Bronchial epithelial cell (primary cell): ENCODE measurements around the gene RNF40. TPM values are rescaled to one million over a fixed set of nuclear protein-coding genes. Genes with fewer than 3 reads are reported as not detected.

Source experiments
- DNase-seq: peaks from one replicate; pipeline ENCODE4 v3.0.0-alpha.2; 2010; ENCODE audit warnings: low read depth
- FAIRE-seq: peaks from 2 replicates; lab custom pipeline; 2011; peaks lifted over from hg19 to GRCh38; lab: Jason Lieb, UNC
- H3K27me3 ChIP-seq: 2 replicates; pipeline ENCODE4 v1.5.1; 2011; ENCODE audit warnings: low read length; ENCODE audit not compliant: control insufficient read depth, insufficient read depth
- H3K36me3 ChIP-seq: 2 replicates; pipeline ENCODE4 v1.5.1; 2011; ENCODE audit warnings: low read length; ENCODE audit not compliant: control insufficient read depth, insufficient read depth
- H3K4me3 ChIP-seq: 2 replicates; pipeline ENCODE4 v1.5.1; 2011; ENCODE audit warnings: mild to moderate bottlenecking, low read depth, low read length, control low read depth
- total RNA-seq: library from RNA; depleted of rRNA; stranded (reverse); fragments of >200 nt; gene quantifications from 2 replicates; pipeline ENCODE4 v1.2.1, GENCODE V29; 2014
- TF ChIP-seq, protein P1 (sequence below): IDR thresholded peaks from 2 replicates; pipeline ENCODE4 v1.5.1; 2011; ENCODE audit warnings: mild to moderate bottlenecking, moderate library complexity, low read length, control low read depth, inconsistent platforms; ENCODE audit not compliant: insufficient read depth, severe bottlenecking

Gene RNF40
- total RNA-seq, 1 donor from 2014 or later, result 38.7 TPM

- TF ChIP-seq, protein P1, sequence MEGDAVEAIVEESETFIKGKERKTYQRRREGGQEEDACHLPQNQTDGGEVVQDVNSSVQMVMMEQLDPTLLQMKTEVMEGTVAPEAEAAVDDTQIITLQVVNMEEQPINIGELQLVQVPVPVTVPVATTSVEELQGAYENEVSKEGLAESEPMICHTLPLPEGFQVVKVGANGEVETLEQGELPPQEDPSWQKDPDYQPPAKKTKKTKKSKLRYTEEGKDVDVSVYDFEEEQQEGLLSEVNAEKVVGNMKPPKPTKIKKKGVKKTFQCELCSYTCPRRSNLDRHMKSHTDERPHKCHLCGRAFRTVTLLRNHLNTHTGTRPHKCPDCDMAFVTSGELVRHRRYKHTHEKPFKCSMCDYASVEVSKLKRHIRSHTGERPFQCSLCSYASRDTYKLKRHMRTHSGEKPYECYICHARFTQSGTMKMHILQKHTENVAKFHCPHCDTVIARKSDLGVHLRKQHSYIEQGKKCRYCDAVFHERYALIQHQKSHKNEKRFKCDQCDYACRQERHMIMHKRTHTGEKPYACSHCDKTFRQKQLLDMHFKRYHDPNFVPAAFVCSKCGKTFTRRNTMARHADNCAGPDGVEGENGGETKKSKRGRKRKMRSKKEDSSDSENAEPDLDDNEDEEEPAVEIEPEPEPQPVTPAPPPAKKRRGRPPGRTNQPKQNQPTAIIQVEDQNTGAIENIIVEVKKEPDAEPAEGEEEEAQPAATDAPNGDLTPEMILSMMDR, result no peak
- DNase-seq, result no peak
- Histone ChIP-seq H3K4me3 (no peak overlapping the region), H3K36me3 (peaks cover 42% of the 10 kb centered on the region), H3K27me3 (no peaks in the 10 kb centered on the region)
- no peak for FAIRE-seq
These were observed 2.0 kb downstream of the RNF40 start for GRCh38 chr16:30764086-30764485.

- DNase-seq, result no peak
- TF ChIP-seq, protein P1, result no peak
- FAIRE-seq, result no peak
- Histone ChIP-seq H3K27me3 (no peaks in the 10 kb centered on the region), H3K36me3 (peaks cover 48% of the 10 kb centered on the region), H3K4me3 (no peak overlapping the region)
These were observed 2.8 kb downstream of the RNF40 start for GRCh38 chr16:30764816-30765465.

GRCh38 chr16:30766206-30766932 lies 4.2 kb downstream of the RNF40 start:
- TF ChIP-seq, protein P1, result no peak
- FAIRE-seq, result no peak
- H3K36me3 ChIP-seq, result peaks cover 52% of the 10 kb centered on the region

DNA sequence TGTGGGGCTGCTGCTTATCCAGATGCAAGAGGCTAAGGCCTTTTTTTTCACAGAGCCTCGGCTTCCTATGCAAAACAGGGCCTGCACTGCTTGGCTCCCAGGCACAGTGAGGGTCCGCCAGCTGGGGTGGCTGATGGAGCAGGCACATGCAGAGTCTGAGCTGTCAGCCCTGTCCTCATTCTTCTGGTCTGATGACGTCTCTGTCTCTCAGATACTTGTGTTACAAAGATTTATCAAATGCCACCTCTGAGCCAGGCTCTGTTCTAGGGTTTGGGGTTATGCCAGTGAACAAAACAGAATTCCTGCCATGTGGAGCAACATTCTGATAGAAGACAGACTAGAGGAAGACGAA lies 4.8 kb downstream of the RNF40 start:
- no peak for DNase-seq
- Histone ChIP-seq H3K4me3 (no peak overlapping the region), H3K36me3 (peaks cover 57% of the 10 kb centered on the region), H3K27me3 (no peaks in the 10 kb centered on the region)
- no peak for FAIRE-seq
- TF ChIP-seq, protein P1, result no peak

More at GRCh38 chr16:30766206-30766932, 4.2 kb downstream of the RNF40 start:
- Histone ChIP-seq H3K27me3 (no peaks in the 10 kb centered on the region), H3K4me3 (no peak overlapping the region)
- DNase-seq, result no peak

GRCh38 chr16:30767767-30768465 lies 5.8 kb downstream of the RNF40 start:
- TF ChIP-seq, protein P1, result no peak
- H3K27me3 ChIP-seq, result no peaks in the 10 kb centered on the region
- H3K36me3 ChIP-seq, result peaks cover 63% of the 10 kb centered on the region
- no peak overlapping the region for H3K4me3 ChIP-seq
- no peak for DNase-seq
- no peak for FAIRE-seq
